GM21423 (cell line): ENCODE data around the gene IL37.
A peak's percentile ranks its signal among the peaks of the same experiment; 100 is the strongest.

Experiments used
- ATAC-seq: cut with Tn5 transposase; IDR thresholded peaks from one replicate; pipeline ENCODE4 v1.9.1; 2021; ENCODE audit warnings: mild to moderate bottlenecking, moderate library complexity; ENCODE audit not compliant: unreplicated experiment

The IL37 gene

GRCh38 chr2:112910865-112911264 is at the start of gene IL37:
IL37 (plus strand) TSS chr2:112911165; CDS start chr2:112913013, 1,848 bp downstream.
- ATAC-seq, result no peak

GRCh38 chr2:112864072-112864471 is 46.9 kb upstream of the IL37 start:
- no peak for ATAC-seq

GRCh38 chr2:112866128-112866835 is 44.7 kb upstream of the IL37 start:
- ATAC-seq, result no peak

- ATAC-seq, result no peak
Measured at GRCh38 chr2:112867701-112868631, 43.0 kb upstream of the IL37 start.

- no peak for ATAC-seq
Measured at GRCh38 chr2:112869258-112869842, 41.6 kb upstream of the IL37 start.

- ATAC-seq, result no peak
Measured at GRCh38 chr2:112870841-112871835, 39.8 kb upstream of the IL37 start.

GRCh38 chr2:112876257-112876970 is 34.6 kb upstream of the IL37 start:
- no peak for ATAC-seq

GRCh38 chr2:112876971-112877361 is 34.0 kb upstream of the IL37 start:
- no peak for ATAC-seq

GRCh38 chr2:112877423-112877822 is 33.5 kb upstream of the IL37 start:
- ATAC-seq, result no peak

- no peak for ATAC-seq
Measured at GRCh38 chr2:112879491-112880041, 31.4 kb upstream of the IL37 start.

- no peak for ATAC-seq
Measured at GRCh38 chr2:112880091-112880531, 30.9 kb upstream of the IL37 start.

GRCh38 chr2:112880696-112881095 is 30.3 kb upstream of the IL37 start:
- ATAC-seq, result no peak

- ATAC-seq, result peak; percentile 61
Measured at GRCh38 chr2:112881217-112881985, 29.6 kb upstream of the IL37 start.

- ATAC-seq, result no peak
Measured at GRCh38 chr2:112883669-112884068, 27.3 kb upstream of the IL37 start.

GRCh38 chr2:112884869-112885505 is 26.0 kb upstream of the IL37 start:
- peak; percentile 47 for ATAC-seq

GRCh38 chr2:112885506-112885902 is 25.5 kb upstream of the IL37 start:
- no peak for ATAC-seq

- ATAC-seq, result no peak
Measured at GRCh38 chr2:112886291-112886690, 24.7 kb upstream of the IL37 start.
